GM21381 (cell line): ENCODE results near the gene AVEN.
"Not testable (repeated sequence)": the region's sequence is repeated elsewhere in the genome, so short reads cannot be mapped to it uniquely, and the experiment has no call there.

Experiments
- ATAC-seq: cut with Tn5 transposase; IDR thresholded peaks from one replicate; pipeline ENCODE4 v1.9.1; 2021; ENCODE audit warnings: mild to moderate bottlenecking, moderate library complexity; ENCODE audit not compliant: unreplicated experiment

The AVEN gene

GRCh38 chr15:34043391-34043790 is 4.4 kb upstream of the AVEN start:
- no peak for ATAC-seq

DNA sequence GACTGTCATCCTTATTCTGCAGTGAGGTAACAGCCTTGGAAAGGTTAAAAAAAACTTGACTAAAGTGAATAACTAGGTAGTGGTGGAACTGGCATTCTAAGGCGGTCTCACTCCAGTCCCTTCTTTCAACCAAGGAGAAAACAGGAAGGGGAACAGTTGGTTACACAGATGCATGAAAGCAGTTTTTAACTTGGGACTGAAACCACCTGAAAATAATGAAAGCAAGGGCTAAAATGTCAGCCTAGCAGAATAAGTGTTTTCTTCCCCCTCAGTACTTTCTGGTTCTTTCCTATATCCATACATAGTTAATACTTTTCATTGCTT is 748 bp upstream of the AVEN start:
- ATAC-seq = no peak

DNA sequence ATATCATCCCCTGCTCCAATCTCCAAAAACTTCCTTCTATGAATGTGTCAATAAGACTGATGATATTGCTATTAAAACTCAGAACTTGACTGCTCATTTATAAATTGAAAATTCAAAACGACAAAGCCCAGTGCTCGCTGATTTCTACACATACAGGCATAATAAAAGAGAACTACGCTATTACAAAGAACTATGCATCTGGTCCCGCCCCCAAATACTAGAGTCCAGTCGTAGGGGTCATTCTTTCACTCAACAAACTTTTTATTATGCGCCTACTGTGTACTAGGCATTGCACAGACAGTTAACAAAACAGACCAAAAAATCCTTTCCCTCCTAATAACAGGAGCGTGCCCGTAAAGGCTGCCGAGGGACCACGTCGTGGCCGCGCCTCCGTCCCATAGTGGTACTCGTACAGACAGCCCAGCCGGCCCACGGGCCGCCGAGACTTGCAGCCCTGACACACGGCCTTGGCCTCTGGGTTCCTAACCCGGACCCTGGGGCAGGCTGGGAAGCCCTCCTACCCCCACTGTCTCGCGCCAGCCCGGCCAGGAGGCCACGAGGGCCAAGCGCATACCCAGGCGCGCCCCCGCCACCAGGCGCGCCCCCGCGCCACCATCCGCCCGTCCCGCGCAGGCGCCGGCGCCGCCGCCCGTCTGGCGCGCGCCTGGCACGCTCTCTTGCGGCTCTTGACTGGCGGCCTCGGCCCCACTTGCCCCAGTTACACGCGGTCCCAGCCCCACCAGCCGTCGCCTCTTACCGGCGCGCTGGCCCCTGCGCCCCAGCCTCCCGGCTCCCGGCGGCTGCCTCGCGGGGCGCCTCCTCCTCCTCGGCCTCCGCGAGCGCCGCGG is 757 bp downstream of the AVEN start:
- ATAC-seq = peak; percentile 77

DNA sequence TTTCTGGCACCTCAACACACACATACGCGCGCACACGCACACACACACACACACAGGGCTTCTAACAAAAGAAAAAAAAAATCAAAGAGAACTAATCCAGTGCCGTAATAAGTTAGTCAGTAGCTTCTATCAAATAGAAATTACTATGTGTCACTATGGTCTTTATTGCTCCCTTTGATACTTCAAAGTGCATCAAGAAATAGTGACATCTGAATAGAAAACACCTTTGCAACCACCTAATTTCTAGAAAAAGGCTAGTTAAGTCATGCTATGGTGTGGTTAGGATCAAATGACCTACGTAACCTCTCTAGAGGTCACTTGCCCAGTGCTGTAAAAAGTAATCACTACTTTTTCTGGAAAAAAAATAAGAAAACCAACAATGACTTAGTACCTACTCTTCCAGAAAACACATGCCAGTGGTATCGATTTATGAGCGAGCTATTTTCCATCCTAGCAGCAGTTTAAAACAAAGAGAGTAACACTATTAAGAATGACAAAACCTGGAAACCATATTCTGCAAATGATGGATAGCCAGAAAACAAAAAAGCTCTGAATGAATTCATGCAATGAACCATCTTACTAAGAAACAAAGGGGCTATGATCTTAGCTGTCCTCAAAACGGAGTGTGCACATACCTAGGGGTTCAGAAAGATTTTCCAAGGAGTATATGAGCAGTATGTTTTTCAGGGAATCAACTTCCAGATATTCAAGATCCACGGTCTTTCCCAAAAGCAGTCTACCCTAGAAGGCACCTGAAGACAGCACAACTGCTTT is 6.8 kb downstream of the AVEN start:
- ATAC-seq = no peak

DNA sequence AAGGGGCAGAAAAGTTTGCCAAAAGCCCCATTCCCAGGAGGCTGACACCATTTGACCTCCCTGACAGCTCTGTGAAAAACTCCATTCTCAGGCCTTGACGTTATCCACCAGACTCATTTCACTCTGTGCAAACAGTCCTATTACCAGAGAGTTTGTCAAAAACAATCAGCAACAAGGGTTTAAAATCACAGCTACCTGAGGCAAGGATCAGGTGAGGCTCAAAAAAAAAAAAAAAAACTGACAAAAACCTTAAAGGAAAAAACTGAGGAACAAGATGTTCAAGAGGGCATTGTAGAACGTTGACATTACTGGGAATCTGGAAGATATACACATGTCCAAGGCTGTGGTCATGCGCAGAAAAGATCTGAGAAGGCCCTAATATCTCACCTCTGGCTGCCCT is 11.4 kb downstream of the AVEN start:
- ATAC-seq = no peak

DNA sequence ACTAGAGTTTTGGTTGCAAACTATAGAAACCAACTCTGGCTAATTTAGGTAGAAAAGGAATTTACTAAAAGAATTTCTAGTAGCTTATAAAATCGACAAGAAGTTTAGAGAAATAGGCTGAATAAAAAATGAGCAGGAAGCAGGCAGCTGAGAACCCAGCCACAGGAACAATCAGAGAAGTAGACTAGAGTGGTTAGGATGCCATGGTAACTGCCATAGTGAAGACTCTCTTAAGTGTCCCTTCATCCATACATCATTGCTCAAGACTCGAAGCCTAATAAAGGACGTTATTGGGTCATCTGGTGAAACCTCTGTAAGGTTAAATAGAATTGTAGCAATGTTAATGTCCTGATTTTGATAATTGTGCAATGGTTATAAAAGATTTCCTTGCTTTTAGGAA is 13.8 kb downstream of the AVEN start:
- ATAC-seq = no peak

- no peak for ATAC-seq
Observed at GRCh38 chr15:34023907-34024306, 15.1 kb downstream of the AVEN start.

GRCh38 chr15:34019369-34019990 is 19.5 kb downstream of the AVEN start:
- ATAC-seq = no peak

DNA sequence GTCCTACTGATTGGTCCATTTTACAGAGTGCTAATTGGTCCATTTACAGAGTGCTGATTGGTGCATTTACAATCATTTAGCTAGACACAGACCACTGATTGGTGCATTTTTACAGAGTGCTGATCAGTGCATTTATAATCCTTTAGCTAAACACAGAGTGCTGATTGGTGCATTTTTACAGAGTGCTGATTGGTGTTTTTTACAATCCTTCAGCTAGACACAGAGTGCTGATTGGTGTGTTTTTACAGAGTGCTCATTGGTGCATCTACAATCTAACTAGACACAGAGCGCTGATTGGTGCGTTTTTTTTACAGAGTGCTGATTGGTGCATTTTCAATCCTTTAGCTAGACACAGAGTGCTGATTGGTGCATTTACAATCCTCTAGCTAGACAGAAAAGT is 20.3 kb downstream of the AVEN start:
- ATAC-seq = not testable (repeated sequence)

DNA sequence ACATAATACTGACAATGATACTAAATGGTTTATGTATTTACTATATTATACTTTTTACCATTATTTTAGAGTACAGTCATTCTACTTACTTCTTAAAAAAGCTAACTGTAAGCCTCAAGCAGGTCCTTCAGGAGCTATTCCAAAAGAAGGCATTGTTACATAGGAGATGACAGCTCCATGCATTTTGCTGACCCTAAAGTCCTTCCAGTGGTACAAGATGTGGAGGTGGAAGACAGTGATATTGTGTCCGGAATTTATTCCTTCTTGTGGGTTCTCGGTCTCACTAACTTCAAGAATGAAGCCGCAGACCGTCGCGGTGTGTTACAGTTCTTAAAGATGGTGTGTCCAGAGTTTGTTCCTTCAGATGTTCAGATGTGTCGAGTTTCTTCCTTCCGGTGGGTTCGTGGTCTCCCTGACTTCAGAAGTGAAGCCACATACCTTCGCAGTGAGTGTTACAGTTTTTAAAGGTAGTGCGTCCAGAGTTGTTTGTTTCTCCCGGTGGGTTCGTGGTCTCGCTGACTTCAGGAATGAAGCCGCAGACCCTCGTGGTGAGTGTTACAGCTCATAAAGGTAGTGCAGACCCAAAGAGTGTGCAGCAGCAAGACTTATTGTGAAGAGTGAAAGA is 20.9 kb downstream of the AVEN start:
- ATAC-seq = no peak

GRCh38 chr15:34014556-34014955 is 24.4 kb downstream of the AVEN start:
- no peak for ATAC-seq

GRCh38 chr15:34013746-34014145 is 25.3 kb downstream of the AVEN start:
- no peak for ATAC-seq

DNA sequence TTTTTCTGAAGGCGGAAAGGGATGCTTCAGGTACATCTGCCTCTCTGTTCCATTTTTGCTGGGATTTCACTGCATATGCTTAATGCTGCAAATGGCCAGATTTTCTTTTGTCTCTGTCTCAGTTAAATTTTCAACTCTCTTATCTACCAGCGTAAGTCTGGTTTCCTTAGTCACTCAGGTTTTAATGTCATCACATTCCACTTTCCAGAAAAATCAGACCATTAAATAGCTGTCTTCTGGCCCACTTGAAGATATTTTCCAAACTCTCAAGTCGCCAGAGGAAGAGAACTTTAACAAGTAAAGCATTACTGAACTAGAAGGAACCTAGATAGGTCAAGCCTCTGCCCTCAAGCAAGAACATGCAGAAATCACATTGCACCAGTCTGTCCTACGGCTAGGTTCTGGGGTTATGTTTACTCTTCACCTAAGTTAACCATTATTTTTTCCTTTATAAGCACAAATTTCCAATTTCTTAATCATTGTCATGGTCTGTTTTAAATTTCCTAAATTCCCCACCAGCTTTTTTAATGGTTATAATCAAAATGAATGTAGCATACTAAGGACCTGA is 26.5 kb downstream of the AVEN start:
- ATAC-seq = no peak

GRCh38 chr15:34011481-34011880 is 27.5 kb downstream of the AVEN start:
- no peak for ATAC-seq

- no peak for ATAC-seq
Observed at GRCh38 chr15:34010921-34011320, 28.1 kb downstream of the AVEN start.

- ATAC-seq = no peak
Observed at GRCh38 chr15:34009656-34010055, 29.3 kb downstream of the AVEN start.

DNA sequence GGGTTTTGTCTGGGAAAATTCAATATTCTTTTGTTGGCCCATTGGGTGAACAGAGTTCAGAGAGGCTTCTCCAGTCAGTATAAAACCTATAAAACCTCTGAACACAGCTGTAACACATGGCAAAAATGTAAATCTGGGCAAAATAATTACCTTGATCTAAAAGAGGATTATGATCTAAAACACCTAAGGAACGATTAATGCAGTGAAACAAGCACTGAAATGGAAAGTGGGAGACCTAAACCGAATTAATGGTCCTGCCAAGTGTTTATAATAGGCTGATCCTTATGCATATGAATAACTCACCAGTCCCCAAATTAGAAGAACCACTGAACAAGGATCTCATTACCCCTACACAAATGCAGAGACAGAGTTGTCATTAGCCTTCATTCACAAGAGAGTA is 32.6 kb downstream of the AVEN start:
- no peak for ATAC-seq

GRCh38 chr15:34001536-34001935 is 37.5 kb downstream of the AVEN start:
- ATAC-seq = no peak

DNA sequence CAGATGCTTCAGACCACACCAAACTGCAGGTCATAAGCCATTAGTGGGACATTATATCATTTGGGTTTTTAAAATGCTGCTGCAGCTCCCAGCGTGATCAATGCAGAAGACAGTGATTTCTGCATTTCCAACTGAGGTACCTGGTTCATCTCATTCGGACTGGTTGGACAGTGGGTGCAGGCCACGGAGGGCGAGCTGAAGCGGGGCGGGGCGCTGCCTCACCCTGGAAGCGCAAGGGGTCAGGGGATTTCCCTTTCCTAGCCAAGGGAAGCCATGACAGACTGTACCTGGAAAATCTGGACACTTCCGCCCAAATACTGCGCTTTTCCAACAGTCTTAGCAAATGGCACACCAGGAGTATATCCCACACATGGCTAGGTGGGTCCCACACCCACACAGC is 43.3 kb downstream of the AVEN start:
- ATAC-seq = not testable (repeated sequence)

GRCh38 chr15:33994005-33994615 is 44.9 kb downstream of the AVEN start:
- no peak for ATAC-seq

- no peak for ATAC-seq
Observed at GRCh38 chr15:33988384-33988783, 50.6 kb downstream of the AVEN start.
